PC-9 (cell line): ENCODE measurements around the gene CHST12.

Experiments used
- CTCF ChIP-seq: fragments of 200-600 bp; sonication (generic); conservative IDR thresholded peaks from 2 replicates; pipeline ENCODE4 v1.6.1; 2017; ENCODE audit warnings: mixed run types, antibody characterized with exemption, mild to moderate bottlenecking, moderate library complexity
- EZH2 ChIP-seq: fragments of 200-600 bp; sonication (generic); IDR thresholded peaks from 2 replicates; pipeline ENCODE4 v1.8.0; 2017; ENCODE audit warnings: antibody characterized with exemption, low read depth

- TF ChIP-seq CTCF (no peak), EZH2 (no peak)
These were observed 28.3 kb upstream of the CHST12 start for GRCh38 chr7:2374830-2375728.
